Measurements from ENCODE around the gene USP49. TPM values are rescaled to one million over a fixed set of nuclear protein-coding genes. Genes with fewer than 3 reads are reported as not detected.

USP49 gene
- total and polyA plus RNA-seq, 2 of the 13 experiments (the other 11 are each of a cell fraction or from before 2014, with no cell fraction given), result 2.9 to 4.3 TPM

DNA sequence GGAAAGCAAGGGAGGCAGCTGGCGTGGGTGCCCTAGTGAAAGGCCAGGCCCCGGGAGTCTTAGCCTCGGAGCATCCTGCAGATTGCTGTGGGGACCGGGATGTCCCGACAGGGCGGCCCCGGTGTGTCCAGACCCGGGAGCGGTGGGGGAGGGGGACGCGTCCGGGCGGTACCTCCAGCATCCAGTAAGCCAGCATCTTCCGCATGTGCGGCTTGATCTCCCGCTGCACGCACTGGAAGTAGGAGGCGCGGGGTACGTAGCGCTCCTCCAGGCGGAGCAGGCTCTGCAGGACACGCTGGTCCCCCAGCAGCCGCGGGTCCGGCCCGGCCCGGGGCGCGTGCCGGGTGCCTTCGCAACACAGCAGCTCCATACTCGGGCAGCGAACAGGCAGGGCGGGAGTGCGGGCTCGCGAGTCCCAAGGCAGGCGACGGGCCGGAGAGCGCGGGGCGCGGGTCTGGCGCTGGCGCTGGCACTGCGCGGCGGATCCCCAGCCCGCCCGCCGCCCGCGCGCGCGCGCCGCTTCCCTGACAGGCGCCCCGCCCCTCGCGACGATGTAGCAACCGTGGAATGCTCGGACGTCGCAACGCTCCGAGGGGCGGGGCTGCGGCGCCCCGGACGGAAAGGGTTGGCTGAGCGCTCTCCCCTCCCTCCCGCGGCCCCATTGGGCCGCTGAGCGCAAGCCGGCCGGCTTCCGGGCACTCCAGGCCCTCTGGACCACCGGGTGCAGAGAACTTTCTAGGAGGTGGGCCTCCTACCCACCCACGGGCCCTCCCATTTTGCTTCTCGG is 46.3 kb upstream of the USP49 start, which contains the start of gene CCND3 (continued):
- no peak for TF ChIP-seq PHF5A (CRISPR knock-in tag; IDR thresholded peaks at IDR 0.05; ENCODE audit: low read depth, unreplicated experiment)
- TF ChIP-seq KLF12 (CRISPR knock-in tag; IDR thresholded peaks at IDR 0.05; ENCODE audit: borderline replicate concordance), result peak; percentile 49
- no peak for TF ChIP-seq LCORL (IDR thresholded peaks at IDR 0.05)
- TF ChIP-seq LCORL (CRISPR knock-in tag; IDR thresholded peaks at IDR 0.05), result 0 out of 2 replicates have a peak, but pooled peaks have one; percentile 24
- TF ChIP-seq REPIN1 (CRISPR knock-in tag; IDR thresholded peaks at IDR 0.05; ENCODE audit: borderline replicate concordance, low read depth), result no peak
- TF ChIP-seq RXRA (CRISPR knock-in tag; IDR thresholded peaks at IDR 0.05), result peak; percentile 22; the same call in 1 of the 2 replicates
- TF ChIP-seq ZNF572 (CRISPR knock-in tag; IDR thresholded peaks at IDR 0.05), result no peak
- TF ChIP-seq, protein P1, sequence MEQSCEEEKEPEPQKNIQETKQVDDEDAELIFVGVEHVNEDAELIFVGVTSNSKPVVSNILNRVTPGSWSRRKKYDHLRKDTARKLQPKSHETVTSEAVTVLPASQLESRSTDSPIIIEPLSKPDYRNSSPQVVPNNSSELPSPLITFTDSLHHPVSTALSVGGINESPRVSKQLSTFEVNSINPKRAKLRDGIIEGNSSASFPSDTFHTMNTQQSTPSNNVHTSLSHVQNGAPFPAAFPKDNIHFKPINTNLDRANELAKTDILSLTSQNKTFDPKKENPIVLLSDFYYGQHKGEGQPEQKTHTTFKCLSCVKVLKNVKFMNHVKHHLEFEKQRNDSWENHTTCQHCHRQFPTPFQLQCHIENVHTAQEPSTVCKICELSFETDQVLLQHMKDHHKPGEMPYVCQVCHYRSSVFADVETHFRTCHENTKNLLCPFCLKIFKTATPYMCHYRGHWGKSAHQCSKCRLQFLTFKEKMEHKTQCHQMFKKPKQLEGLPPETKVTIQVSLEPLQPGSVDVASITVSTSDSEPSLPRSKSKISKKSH (CRISPR knock-in tag; IDR thresholded peaks at IDR 0.05; ENCODE audit: borderline replicate concordance), result no peak
- TF ChIP-seq, protein P2, sequence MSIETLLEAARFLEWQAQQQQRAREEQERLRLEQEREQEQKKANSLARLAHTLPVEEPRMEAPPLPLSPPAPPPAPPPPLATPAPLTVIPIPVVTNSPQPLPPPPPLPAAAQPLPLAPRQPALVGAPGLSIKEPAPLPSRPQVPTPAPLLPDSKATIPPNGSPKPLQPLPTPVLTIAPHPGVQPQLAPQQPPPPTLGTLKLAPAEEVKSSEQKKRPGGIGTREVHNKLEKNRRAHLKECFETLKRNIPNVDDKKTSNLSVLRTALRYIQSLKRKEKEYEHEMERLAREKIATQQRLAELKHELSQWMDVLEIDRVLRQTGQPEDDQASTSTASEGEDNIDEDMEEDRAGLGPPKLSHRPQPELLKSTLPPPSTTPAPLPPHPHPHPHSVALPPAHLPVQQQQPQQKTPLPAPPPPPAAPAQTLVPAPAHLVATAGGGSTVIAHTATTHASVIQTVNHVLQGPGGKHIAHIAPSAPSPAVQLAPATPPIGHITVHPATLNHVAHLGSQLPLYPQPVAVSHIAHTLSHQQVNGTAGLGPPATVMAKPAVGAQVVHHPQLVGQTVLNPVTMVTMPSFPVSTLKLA (IDR thresholded peaks at IDR 0.05), result no peak
- TF ChIP-seq CEBPG (CRISPR knock-in tag; IDR thresholded peaks at IDR 0.05), result peak; percentile 85
- TF ChIP-seq, protein P3, sequence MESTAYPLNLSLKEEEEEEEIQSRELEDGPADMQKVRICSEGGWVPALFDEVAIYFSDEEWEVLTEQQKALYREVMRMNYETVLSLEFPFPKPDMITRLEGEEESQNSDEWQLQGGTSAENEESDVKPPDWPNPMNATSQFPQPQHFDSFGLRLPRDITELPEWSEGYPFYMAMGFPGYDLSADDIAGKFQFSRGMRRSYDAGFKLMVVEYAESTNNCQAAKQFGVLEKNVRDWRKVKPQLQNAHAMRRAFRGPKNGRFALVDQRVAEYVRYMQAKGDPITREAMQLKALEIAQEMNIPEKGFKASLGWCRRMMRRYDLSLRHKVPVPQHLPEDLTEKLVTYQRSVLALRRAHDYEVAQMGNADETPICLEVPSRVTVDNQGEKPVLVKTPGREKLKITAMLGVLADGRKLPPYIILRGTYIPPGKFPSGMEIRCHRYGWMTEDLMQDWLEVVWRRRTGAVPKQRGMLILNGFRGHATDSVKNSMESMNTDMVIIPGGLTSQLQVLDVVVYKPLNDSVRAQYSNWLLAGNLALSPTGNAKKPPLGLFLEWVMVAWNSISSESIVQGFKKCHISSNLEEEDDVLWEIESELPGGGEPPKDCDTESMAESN (CRISPR knock-in tag; conservative IDR thresholded peaks at IDR 0.05), result no peak; the same call in 1 of the 2 replicates
- TF ChIP-seq ZNF878 (CRISPR knock-in tag; IDR thresholded peaks at IDR 0.05), result no peak
- no peak for TF ChIP-seq ZNF234 (CRISPR knock-in tag; conservative IDR thresholded peaks at IDR 0.05)
- TF ChIP-seq ZFAT (CRISPR knock-in tag; conservative IDR thresholded peaks at IDR 0.05), result no peak
- TF ChIP-seq, protein P4, sequence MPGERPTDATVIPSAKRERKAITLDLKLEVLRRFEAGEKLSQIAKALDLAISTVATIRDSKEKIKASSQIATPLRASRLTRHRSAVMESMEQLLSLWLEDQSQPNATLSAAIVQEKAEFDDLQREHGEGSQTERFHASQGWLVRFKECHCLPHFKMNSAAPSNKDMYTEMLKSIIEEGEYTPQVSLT (CRISPR knock-in tag; IDR thresholded peaks at IDR 0.05; ENCODE audit: borderline replicate concordance, low read depth), result no peak
- TF ChIP-seq, protein P5, sequence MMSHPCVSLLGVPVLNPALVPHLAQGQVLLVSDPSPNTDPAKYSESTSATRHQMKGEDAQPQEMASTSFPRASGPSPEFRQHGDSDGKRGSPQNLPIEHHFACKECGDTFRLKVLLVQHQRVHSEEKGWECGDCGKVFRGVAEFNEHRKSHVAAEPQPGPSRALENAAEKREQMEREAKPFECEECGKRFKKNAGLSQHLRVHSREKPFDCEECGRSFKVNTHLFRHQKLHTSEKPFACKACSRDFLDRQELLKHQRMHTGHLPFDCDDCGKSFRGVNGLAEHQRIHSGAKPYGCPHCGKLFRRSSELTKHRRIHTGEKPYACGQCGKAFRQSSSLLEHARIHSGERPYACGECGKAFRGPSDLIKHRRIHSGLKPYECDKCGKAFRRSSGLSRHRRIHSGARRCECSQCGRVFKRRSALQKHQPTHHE (CRISPR knock-in tag; IDR thresholded peaks at IDR 0.05; ENCODE audit: borderline replicate concordance), result no peak
- TF ChIP-seq NR3C1 (CRISPR knock-in tag; IDR thresholded peaks at IDR 0.05), result no peak
- TF ChIP-seq, protein P6, sequence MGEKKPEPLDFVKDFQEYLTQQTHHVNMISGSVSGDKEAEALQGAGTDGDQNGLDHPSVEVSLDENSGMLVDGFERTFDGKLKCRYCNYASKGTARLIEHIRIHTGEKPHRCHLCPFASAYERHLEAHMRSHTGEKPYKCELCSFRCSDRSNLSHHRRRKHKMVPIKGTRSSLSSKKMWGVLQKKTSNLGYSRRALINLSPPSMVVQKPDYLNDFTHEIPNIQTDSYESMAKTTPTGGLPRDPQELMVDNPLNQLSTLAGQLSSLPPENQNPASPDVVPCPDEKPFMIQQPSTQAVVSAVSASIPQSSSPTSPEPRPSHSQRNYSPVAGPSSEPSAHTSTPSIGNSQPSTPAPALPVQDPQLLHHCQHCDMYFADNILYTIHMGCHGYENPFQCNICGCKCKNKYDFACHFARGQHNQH (CRISPR knock-in tag; IDR thresholded peaks at IDR 0.05), result no peak
- TF ChIP-seq, protein P7, sequence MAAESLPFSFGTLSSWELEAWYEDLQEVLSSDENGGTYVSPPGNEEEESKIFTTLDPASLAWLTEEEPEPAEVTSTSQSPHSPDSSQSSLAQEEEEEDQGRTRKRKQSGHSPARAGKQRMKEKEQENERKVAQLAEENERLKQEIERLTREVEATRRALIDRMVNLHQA (CRISPR knock-in tag; IDR thresholded peaks at IDR 0.05), result no peak
- no peak; the same call in 1 of the 2 replicates for TF ChIP-seq ZNF367 (CRISPR knock-in tag; IDR thresholded peaks at IDR 0.05; ENCODE audit: borderline replicate concordance)
- TF ChIP-seq ISL2 (CRISPR knock-in tag; IDR thresholded peaks at IDR 0.05), result no peak; the same call in 1 of the 2 replicates
